GM12801 (cell line): ENCODE measurements around the gene SDK2.

Experiments
- TF ChIP-seq, protein P1 (sequence below): IDR thresholded peaks from one replicate; pipeline ENCODE4 v1.5.1; 2011; ENCODE audit warnings: control low read depth; ENCODE audit not compliant: insufficient read length; ENCODE audit errors: extremely low read depth

SDK2 gene

GRCh38 chr17:73342050-73342522 is 302.2 kb downstream of the SDK2 start:
- TF ChIP-seq, protein P1, sequence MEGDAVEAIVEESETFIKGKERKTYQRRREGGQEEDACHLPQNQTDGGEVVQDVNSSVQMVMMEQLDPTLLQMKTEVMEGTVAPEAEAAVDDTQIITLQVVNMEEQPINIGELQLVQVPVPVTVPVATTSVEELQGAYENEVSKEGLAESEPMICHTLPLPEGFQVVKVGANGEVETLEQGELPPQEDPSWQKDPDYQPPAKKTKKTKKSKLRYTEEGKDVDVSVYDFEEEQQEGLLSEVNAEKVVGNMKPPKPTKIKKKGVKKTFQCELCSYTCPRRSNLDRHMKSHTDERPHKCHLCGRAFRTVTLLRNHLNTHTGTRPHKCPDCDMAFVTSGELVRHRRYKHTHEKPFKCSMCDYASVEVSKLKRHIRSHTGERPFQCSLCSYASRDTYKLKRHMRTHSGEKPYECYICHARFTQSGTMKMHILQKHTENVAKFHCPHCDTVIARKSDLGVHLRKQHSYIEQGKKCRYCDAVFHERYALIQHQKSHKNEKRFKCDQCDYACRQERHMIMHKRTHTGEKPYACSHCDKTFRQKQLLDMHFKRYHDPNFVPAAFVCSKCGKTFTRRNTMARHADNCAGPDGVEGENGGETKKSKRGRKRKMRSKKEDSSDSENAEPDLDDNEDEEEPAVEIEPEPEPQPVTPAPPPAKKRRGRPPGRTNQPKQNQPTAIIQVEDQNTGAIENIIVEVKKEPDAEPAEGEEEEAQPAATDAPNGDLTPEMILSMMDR: no peak

DNA sequence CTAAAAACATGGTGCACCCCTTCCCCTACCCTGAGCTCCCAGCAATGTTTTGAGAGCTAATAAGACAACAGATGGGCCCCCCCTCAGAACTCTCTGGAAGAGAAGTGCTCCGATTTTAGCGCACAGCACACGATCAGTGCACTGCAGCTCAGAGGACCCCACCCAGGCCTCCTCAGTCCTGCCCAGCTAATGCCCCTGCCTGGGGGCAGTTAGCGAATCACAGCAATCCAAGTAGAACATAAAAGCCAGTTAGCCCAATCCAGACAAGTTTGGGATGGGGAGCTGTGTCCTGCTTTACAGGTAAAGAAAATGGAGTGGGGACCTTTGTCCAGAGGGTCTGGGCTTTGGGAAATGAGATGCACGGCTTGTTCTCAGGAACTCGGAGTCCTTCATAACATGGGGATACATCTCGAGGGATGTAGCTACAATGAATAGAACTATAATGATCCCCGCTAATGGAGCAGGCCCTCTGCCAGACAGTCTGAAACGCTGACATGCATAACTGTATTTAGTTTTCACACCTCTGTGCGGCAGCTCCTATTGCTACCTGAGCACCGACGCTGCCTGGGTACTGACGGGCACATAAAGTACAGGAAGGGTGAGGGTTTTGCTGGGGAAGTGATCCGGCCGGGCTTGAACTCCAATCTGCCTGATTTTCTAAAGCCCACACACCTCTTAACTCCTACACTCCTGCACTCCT is 302.7 kb downstream of the SDK2 start:
- TF ChIP-seq, protein P1: no peak

- TF ChIP-seq, protein P1: no peak
Measured at GRCh38 chr17:73340093-73340596, 304.1 kb downstream of the SDK2 start.

GRCh38 chr17:73338566-73339197 is 305.6 kb downstream of the SDK2 start:
- TF ChIP-seq, protein P1: no peak

- TF ChIP-seq, protein P1: no peak
Measured at GRCh38 chr17:73338050-73338521, 306.2 kb downstream of the SDK2 start.

DNA sequence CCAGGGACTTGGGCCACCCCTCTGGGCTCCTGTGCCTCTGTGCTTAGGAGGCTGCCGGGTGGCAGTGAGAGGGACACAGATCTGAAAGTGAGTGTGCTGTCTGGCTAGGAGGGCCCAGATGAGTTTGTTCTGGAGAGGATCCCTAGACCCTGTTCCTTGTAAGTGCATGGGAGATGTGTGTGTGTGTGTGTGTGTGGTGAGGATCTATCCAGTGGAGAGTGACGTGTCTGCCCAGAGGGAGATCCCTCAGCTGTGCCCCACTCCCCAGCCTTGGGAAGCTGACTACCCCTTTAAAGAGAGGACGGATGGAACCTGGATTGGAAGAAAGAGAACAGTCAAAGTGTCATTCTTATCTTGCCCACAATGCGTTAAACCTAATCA is 306.9 kb downstream of the SDK2 start:
- TF ChIP-seq, protein P1: no peak

DNA sequence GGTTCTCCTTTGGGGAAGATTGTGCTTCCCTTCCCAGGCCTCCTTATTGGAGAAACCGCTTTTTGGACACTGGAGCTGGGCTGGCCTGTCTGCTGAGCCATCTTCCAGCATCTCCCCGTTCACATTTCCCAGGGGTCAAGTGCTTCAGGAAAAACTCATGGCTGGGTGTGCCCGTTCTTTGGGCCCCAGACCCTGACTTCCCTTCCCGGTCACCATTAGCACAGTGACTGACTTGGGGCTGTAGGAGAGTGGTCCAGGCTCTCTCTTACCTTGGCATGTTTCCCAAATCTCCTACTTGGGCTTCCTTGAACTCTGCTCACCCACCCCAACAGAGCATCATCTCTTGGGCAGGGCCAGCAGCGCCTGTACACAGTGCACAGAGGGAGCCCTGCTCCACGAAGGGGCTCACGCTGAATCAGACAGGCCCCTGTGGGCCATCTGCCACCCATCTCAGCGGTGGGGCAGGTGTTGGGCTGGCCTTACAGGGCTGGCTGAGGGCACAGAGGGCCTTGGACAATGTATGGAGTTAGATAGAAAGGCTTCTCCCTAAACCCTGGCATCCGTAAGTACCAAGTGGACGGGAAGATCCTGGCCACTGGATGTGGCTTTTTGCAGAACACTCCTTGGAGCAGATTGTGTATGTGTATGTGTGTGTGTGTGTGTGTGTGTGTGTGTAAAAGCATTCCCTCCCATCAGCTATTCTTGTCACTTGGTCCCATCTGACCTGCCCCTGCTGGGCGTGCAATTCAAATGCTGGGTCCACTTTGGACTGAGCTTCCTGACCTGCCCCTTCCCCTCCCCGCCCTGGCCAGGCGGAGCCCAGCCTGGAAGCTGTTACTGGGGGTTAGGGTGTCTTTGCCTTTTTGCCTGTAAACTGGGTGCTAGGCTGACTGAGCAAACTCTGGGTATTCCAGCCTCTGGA is 307.6 kb downstream of the SDK2 start:
- TF ChIP-seq, protein P1: no peak
